K562 (cell line): ENCODE results near the gene DAPL1.

Experiments used
- BHLHE40 ChIP-seq: IDR thresholded peaks from 2 replicates; pipeline ENCODE4 v1.6.1; 2011; ENCODE audit warnings: low read length, improper control_type of control experiment
- CTCF ChIP-seq, 3 experiments: IDR thresholded peaks in 2 of 3; conservative IDR thresholded peaks in 1 of 3; 2 replicates each; pipeline ENCODE4 v1.5.1; 2011 to 2012; ENCODE audit warnings: low read length in 3 of 3, mild to moderate bottlenecking in 3 of 3, control low read depth in 2 of 3, improper control_type of control experiment in 1 of 3, inconsistent platforms in 1 of 3, low read depth in 1 of 3, mixed read lengths in 1 of 3, moderate library complexity in 1 of 3; ENCODE audit not compliant: insufficient read depth in 2 of 3
- GABPA ChIP-seq: fragments of 200-800 bp; sonication (Bioruptor generic); conservative IDR thresholded peaks from 2 replicates; pipeline ENCODE4 v1.6.1; 2016; ENCODE audit warnings: low read depth, missing genetic modification characterization, missing compliant biosample characterization
- SETDB1 ChIP-seq: IDR thresholded peaks from one replicate; pipeline ENCODE4 v1.6.1; 2012; ENCODE audit warnings: low read length, control low read depth, inconsistent platforms
- SP2 ChIP-seq: IDR thresholded peaks from 2 replicates; pipeline ENCODE4 v1.6.1; 2011; ENCODE audit warnings: mild to moderate bottlenecking, low read depth, low read length, moderate library complexity; ENCODE audit not compliant: poor library complexity, severe bottlenecking; ENCODE audit errors: extremely low read depth
- TCF7L2 ChIP-seq: fragments of 150-350 bp; IDR thresholded peaks from 2 replicates; pipeline ENCODE4 v1.6.1; 2016; ENCODE audit warnings: low read depth, mild to moderate bottlenecking, low read length, moderate library complexity
- TRIM28 ChIP-seq: fragments of 450-650 bp; IDR thresholded peaks from 2 replicates; pipeline ENCODE4 v1.6.1; 2017
- ZFX ChIP-seq: sonication (generic); formaldehyde crosslinking; IDR thresholded peaks from 2 replicates; pipeline ENCODE4 v1.8.0; 2022; ENCODE audit warnings: mild to moderate bottlenecking, missing genetic modification reagents, moderate library complexity
- ZNF133 ChIP-seq: fragments of 250-450 bp; sonication (Bioruptor Pico); IDR thresholded peaks from 2 replicates; pipeline ENCODE4 v1.4.0; 2020; ENCODE audit warnings: mild to moderate bottlenecking
- ZNF224 ChIP-seq: sonication (generic); formaldehyde crosslinking; IDR thresholded peaks from 2 replicates; pipeline ENCODE4 v1.8.0; 2022; ENCODE audit warnings: mild to moderate bottlenecking, missing genetic modification reagents
- ZNF717 ChIP-seq: fragments of 250-450 bp; sonication (Bioruptor Pico); IDR thresholded peaks from 2 replicates; pipeline ENCODE4 v1.5.0; 2021
- ZNF76 ChIP-seq: fragments of 250-450 bp; sonication (Bioruptor Pico); IDR thresholded peaks from 2 replicates; pipeline ENCODE4 v1.4.0; 2020; ENCODE audit warnings: mild to moderate bottlenecking, moderate library complexity, borderline replicate concordance
- TF ChIP-seq, protein P1 (sequence below): sonication (generic); formaldehyde crosslinking; IDR thresholded peaks from 2 replicates; pipeline ENCODE4 v1.8.0; 2023; ENCODE audit warnings: mild to moderate bottlenecking, missing genetic modification reagents

- TF ChIP-seq TCF7L2 (no peak), ZNF224 (CRISPR knock-in tag) (no peak), ZNF76 (CRISPR knock-in tag) (no peak), BHLHE40 (no peak), ZFX (no peak), ZNF133 (no peak), CTCF (IDR thresholded peaks at IDR 0.05 in 2 of 3, conservative IDR thresholded peaks at IDR 0.05 in 1 of 3; ENCODE audit: insufficient read depth in 2 of 3, low read depth in 1 of 3, low read length in 3 of 3) (no peak), ZNF717 (CRISPR knock-in tag) (no peak), SETDB1 (no peak), SP2 (no peak), TRIM28 (no peak), GABPA (no peak)
- TF ChIP-seq, protein P1, sequence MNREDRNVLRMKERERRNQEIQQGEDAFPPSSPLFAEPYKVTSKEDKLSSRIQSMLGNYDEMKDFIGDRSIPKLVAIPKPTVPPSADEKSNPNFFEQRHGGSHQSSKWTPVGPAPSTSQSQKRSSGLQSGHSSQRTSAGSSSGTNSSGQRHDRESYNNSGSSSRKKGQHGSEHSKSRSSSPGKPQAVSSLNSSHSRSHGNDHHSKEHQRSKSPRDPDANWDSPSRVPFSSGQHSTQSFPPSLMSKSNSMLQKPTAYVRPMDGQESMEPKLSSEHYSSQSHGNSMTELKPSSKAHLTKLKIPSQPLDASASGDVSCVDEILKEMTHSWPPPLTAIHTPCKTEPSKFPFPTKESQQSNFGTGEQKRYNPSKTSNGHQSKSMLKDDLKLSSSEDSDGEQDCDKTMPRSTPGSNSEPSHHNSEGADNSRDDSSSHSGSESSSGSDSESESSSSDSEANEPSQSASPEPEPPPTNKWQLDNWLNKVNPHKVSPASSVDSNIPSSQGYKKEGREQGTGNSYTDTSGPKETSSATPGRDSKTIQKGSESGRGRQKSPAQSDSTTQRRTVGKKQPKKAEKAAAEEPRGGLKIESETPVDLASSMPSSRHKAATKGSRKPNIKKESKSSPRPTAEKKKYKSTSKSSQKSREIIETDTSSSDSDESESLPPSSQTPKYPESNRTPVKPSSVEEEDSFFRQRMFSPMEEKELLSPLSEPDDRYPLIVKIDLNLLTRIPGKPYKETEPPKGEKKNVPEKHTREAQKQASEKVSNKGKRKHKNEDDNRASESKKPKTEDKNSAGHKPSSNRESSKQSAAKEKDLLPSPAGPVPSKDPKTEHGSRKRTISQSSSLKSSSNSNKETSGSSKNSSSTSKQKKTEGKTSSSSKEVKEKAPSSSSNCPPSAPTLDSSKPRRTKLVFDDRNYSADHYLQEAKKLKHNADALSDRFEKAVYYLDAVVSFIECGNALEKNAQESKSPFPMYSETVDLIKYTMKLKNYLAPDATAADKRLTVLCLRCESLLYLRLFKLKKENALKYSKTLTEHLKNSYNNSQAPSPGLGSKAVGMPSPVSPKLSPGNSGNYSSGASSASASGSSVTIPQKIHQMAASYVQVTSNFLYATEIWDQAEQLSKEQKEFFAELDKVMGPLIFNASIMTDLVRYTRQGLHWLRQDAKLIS: no peak
These were observed 29.9 kb downstream of the DAPL1 start for GRCh38 chr2:158825021-158825420.
